Measurements from ENCODE around the gene DNHD1.

GRCh38 chr11:6576471-6577373, 79.6 kb downstream of the DNHD1 start:
- TF ChIP-seq CTCF (IDR thresholded peaks at IDR 0.05; ENCODE audit: insufficient read depth, low read length, poor library complexity, severe bottlenecking): no peak
- no peak for TF ChIP-seq EZH2phosphoT487 (conservative IDR thresholded peaks at IDR 0.05; ENCODE audit: low read length)

Data from SU-DHL-6 (cell line).